Measurements from ENCODE around the gene PPOX.

PPOX gene

GRCh38 chr1:161198194-161198896, 32.1 kb downstream of the PPOX start:
- peak in 1 of 2 experiments; percentile 39 for DNase-seq

GRCh38 chr1:161198897-161199431, 32.7 kb downstream of the PPOX start, which contains the start of gene ADAMTS4:
Gene ADAMTS4, minus strand, starts transcription at chr1:161199054. Its CDS starts 427 bp downstream, at chr1:161198627.
- peak in 1 of 2 experiments; percentile 34 for DNase-seq

GRCh38 chr1:161199506-161200139, 33.4 kb downstream of the PPOX start:
- DNase-seq = no peak

- no peak for DNase-seq
Observed at GRCh38 chr1:161200421-161200991, 34.3 kb downstream of the PPOX start.

- DNase-seq = peak; percentile 42 to 60
Observed at GRCh38 chr1:161200992-161201835, 35.0 kb downstream of the PPOX start.

- DNase-seq = peak; percentile 98 to 99
Observed at GRCh38 chr1:161201836-161202712, 35.8 kb downstream of the PPOX start, which contains the start of gene NDUFS2. Gene NDUFS2, plus strand, starts transcription at chr1:161202367. Its CDS starts 19 bp downstream, at chr1:161202386.

GRCh38 chr1:161206411-161207140, 40.4 kb downstream of the PPOX start:
- no peak for DNase-seq

- DNase-seq = no peak
Observed at GRCh38 chr1:161207173-161207572, 40.9 kb downstream of the PPOX start.

- peak; percentile 71 to 74 for DNase-seq
Observed at GRCh38 chr1:161209790-161210409, 43.7 kb downstream of the PPOX start.

GRCh38 chr1:161214369-161214768, 48.1 kb downstream of the PPOX start:
- DNase-seq = peak in 1 of 2 experiments; percentile 17

- DNase-seq = peak; percentile 69 to 76
Observed at GRCh38 chr1:161215076-161215475, 48.9 kb downstream of the PPOX start, which contains the start of gene FCER1G. Gene FCER1G, plus strand, starts transcription at chr1:161215295. Its CDS starts 27 bp downstream, at chr1:161215322.

GRCh38 chr1:161216945-161217712, 50.9 kb downstream of the PPOX start:
- peak; percentile 31 to 37 for DNase-seq

GRCh38 chr1:161217831-161218230, 51.6 kb downstream of the PPOX start:
- DNase-seq = no peak

- no peak for DNase-seq
Observed at GRCh38 chr1:161218301-161219077, 52.3 kb downstream of the PPOX start.

GRCh38 chr1:161219078-161219892, 53.1 kb downstream of the PPOX start:
- DNase-seq = no peak

GRCh38 chr1:161220002-161220401, 53.8 kb downstream of the PPOX start:
- no peak for DNase-seq
